ENCODE results near the gene ASB16.

The ASB16 gene

DNA sequence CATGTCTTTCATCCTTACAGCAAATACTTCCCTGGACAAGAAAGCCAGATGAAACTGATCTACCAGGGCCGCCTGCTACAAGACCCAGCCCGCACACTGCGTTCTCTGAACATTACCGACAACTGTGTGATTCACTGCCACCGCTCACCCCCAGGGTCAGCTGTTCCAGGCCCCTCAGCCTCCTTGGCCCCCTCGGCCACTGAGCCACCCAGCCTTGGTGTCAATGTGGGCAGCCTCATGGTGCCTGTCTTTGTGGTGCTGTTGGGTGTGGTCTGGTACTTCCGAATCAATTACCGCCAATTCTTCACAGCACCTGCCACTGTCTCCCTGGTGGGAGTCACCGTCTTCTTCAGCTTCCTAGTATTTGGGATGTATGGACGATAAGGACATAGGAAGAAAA is 20.0 kb downstream of the ASB16 start:
- FAIRE-seq = no peak

DNA sequence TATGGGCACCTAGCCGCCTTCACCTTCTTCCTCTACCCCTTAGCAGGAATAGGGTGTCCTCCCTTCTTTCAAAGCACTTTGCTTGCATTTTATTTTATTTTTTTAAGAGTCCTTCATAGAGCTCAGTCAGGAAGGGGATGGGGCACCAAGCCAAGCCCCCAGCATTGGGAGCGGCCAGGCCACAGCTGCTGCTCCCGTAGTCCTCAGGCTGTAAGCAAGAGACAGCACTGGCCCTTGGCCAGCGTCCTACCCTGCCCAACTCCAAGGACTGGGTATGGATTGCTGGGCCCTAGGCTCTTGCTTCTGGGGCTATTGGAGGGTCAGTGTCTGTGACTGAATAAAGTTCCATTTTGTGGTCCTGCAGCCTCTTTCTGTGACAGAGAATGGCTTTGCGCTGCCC is 20.9 kb downstream of the ASB16 start:
- no peak for FAIRE-seq

DNA sequence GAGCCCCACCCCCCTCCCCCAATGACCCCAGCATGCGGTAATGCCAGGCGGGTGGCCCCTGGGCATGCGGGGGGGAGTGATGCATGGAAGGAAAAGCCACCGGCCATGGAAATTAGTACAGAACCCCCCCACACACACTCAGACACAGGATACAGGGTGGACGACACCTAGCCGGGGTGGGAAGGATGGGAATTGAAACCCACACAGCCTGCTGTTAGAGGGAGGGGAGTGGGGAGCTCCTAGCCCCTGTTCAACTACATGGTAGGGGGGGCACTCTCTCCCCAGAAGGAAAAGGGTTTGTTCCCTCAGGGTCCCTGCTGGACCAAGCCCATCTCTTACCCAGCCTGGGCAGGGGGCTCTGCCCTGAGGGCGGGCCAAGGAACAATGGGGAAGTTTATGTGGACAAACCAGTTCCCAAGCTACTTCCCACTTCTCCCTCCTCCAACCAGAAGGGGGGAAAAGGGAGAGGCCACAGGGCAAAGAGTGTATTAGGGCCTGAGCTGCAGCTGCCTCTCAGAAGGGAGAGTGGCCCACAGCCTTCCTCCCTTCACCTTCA is 21.5 kb downstream of the ASB16 start:
- FAIRE-seq = no peak

- FAIRE-seq = no peak
Measured at GRCh38 chr17:44192750-44193149, 22.2 kb downstream of the ASB16 start.

DNA sequence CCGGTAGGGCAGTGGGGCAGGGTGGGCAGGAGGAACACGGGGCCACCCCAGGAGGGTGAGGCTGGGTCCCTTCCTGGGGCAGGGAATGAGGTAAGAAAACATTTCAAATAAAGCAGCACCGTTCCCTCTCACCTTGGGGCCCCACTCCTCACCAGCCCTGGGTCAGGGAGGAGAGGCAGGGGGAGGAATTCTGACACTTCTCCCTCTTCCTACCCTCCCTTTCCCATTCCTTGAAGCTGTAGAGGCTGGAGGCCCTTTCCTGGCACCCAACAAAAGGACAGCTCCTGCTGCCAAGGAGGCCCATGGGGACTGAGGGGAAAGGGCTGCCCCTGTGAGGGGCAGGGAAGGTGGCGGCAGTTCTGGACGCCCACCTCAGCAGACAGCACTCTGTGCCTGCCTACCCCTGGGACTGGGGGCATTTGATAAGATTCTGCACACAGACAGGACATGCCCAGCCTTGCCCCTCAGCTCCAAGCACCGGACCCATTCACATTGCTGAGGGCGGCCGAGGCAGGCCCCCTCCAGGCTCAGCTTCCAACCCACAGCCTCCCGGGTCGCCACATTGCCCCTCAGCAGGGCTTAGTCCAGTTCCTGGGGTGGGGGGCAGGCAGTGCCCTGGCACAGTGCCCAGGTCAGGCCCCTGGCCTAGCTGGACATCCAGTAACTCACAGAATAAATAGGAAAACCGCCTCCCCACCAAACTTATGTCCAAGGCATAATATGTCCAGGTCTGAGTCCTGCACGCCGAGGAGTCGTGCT is 23.0 kb downstream of the ASB16 start:
- no peak for FAIRE-seq

DNA sequence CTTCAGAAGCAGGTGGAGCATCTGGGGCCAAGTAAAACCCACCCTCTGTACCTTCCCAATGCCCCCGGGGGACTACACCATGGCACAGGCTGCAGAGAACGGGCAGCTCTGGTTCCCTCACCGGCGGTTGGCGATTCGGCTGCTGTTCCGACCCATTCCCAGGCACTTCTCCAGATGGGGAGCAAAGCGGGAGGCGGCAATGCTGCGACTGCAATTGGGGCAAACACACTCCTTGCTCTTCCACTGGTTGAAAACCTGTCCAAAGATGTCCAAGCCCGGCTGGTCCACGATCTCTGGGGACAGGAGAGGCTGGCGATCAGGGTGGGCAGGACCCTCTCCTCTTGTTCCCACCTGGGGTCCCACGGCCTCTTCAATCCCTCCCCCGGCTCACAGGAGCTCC is 26.6 kb downstream of the ASB16 start:
- FAIRE-seq = no peak

DNA sequence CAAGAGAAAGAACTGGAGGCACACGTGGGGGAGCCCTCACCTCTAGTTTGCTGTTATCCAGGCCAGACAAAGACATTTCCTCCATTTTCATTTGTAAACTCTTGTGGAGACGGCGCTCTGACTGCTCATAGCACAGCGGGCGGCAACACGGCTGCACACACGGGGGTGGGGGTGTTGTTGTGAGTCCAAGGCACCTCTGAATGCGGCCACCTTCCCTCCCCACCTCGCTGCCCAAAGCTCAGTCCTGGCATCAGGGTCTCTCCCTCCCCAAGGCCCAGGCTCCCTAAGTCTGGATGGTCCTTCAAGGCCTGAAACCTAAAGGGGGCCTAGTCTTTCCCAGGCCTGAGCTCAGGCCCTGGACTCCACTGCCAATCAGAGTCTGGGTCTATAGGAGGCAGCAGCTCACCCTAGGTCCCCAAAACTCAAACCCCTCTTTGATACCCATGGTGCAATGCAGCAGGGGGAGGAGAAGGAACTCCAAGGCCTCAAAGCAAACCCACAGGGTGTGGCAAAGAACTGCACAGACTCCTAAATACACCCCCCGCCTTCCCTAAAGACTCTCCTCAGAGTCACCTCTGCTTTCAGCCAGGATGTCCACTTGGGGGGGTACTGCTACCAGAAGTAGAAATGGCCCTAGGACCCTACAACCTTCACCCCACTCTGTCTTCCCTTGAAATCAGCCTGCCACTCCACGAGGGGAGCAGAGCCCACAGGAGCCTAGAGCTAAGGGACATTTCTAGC is 27.6 kb downstream of the ASB16 start:
- no peak for FAIRE-seq

GRCh38 chr17:44198721-44199552 is 28.4 kb downstream of the ASB16 start:
- no peak for FAIRE-seq

- FAIRE-seq = no peak
Measured at GRCh38 chr17:44199553-44200477, 29.3 kb downstream of the ASB16 start, which contains the start of gene ATXN7L3. Gene ATXN7L3, minus strand, starts transcription at chr17:44199884. Its CDS starts 1,814 bp downstream, at chr17:44198070.

GRCh38 chr17:44200478-44201155 is 30.1 kb downstream of the ASB16 start:
- FAIRE-seq = no peak

- FAIRE-seq = no peak
Measured at GRCh38 chr17:44202756-44203155, 32.3 kb downstream of the ASB16 start.

DNA sequence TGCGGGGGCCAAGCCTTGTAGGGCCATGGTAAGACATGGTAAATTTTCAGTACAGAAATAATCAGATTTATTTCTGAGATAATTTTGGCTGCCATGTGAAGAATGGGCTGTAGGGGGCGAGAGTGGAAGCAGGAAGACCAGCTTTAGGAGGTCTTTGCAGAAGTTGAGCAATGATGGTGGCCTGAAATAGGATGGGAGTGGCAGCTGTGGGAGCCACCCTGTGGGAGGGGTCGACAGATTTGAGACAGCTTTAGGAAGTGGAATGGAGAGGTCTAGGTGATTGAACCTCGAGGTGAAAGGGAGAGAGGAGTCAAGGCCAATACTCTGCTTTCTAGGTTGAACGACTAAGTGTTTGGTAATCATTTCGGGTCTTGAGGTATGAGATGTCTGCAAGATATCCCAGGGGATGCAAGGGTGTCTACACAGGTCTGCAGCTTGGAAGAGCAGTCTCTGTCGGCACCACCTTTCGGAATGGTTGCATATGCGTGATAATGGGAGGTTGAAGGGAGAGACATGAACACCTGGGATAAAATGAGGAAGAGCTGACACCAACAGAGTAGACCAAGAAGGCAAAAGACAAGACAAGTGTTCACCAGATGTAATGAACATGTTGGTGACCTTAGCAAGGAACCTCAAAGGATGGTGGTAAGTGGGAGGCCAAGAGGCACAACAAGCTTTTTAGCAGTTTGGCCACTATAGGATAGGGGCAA is 33.4 kb downstream of the ASB16 start:
- no peak for FAIRE-seq

- FAIRE-seq = no peak
Measured at GRCh38 chr17:44204441-44204882, 34.0 kb downstream of the ASB16 start.

GRCh38 chr17:44205962-44206824 is 35.7 kb downstream of the ASB16 start:
- FAIRE-seq = no peak

GRCh38 chr17:44206825-44207155 is 36.3 kb downstream of the ASB16 start:
- no peak for FAIRE-seq

- FAIRE-seq = no peak
Measured at GRCh38 chr17:44207319-44207718, 36.8 kb downstream of the ASB16 start.

DNA sequence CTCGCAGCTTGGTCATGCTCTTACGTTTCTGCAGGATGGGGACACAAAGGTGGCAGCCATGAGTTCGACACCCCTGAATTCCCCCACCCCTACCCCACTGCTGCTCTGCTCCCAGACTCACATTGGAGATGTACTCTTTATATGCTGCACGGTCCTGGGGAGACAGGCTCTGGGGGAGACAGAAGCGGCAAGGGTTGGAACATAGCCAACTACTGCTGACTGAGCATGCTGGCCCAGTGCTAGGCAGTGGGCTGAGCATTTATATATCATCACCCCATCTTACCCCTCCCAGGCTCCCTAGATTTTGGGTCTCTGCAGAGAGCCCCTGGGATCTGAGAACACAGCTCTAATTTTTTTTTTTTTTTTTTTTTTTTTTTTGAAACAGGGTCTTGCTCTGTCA is 37.2 kb downstream of the ASB16 start:
- no peak for FAIRE-seq

GRCh38 chr17:44209786-44210341 is 39.4 kb downstream of the ASB16 start:
- FAIRE-seq = no peak
